HCT116 (cell line): ENCODE measurements around the gene PDE4D. TPM values are rescaled to one million over a fixed set of nuclear protein-coding genes. Genes with fewer than 3 reads are reported as not detected.

Source experiments
- ATAC-seq: fragments of 200-7000 bp; cut with Tn5 transposase; 2 replicates; pipeline ENCODE4 v1.9.1; 2020; ENCODE audit warnings: mild to moderate bottlenecking, moderate library complexity
- BruUV-seq: library from RNA; stranded (reverse); fragments of 400-500 nt; replicated peaks from 2 replicates; lab custom pipeline; 2021; lab: Mats Ljungman, UMichigan
- CTCF ChIA-PET: fragments of 300-600 bp; sonication (Branson Sonifier 250); formaldehyde crosslinking; loops from one replicate; lab custom pipeline; 2021; ENCODE audit warnings: antibody characterized with exemption; lab: Charles Lee
- POLR2A ChIA-PET: fragments of 300-600, 350-600 bp; sonication (Branson Sonifier 250); formaldehyde crosslinking; loops from one replicate; lab custom pipeline; 2021; ENCODE audit warnings: antibody characterized with exemption; lab: Charles Lee
- RAD21 ChIA-PET, 2 experiments: fragments of 300-600 bp; sonication (Branson Sonifier 250); formaldehyde crosslinking; loops; one replicate each; lab custom pipeline; 2023; ENCODE audit warnings: low total read pairs in 2 of 2; ENCODE audit not compliant: uncharacterized antibody in 2 of 2, unreplicated experiment in 2 of 2, low non-redundant PET in 1 of 2; lab: Charles Lee
- DNase-seq: peaks from one replicate; pipeline ENCODE4 v3.0.0-alpha.2; 2010; ENCODE audit warnings: low read depth, low spot score
- H2AFZ ChIP-seq: fragments of 200-600 bp; shearing (Covaris generic), sonication (generic); 2 replicates; pipeline ENCODE4 v1.6.1; 2017; ENCODE audit warnings: low read depth, mixed run types, mixed read lengths, antibody characterized with exemption, low read length; ENCODE audit not compliant: poor library complexity, severe bottlenecking
- H3K27ac ChIP-seq: 2 replicates; pipeline ENCODE4 v1.5.1; 2012; ENCODE audit warnings: low read depth, low read length
- H3K27me3 ChIP-seq: fragments of 200-600 bp; sonication (generic); 2 replicates; pipeline ENCODE4 v1.6.1; 2016; ENCODE audit warnings: mixed run types, low read length, mixed read lengths; ENCODE audit not compliant: insufficient read depth
- H3K36me3 ChIP-seq, 2 experiments: fragments of 200-500 bp in 1 of 2; fragments of 200-600 bp in 1 of 2; sonication (Bioruptor generic) in 1 of 2; sonication (generic) in 1 of 2; 2 replicates each; pipeline versions ENCODE4 v1.5.1 to v1.6.1; 2014 to 2016; ENCODE audit warnings: low read length in 2 of 2, inconsistent platforms in 1 of 2, mixed read lengths in 1 of 2, mixed run types in 1 of 2; ENCODE audit not compliant: insufficient read depth in 2 of 2, control insufficient read depth in 1 of 2
- H3K4me1 ChIP-seq, 2 experiments: fragments of 200-600 bp in 1 of 2; sonication (generic) in 1 of 2; 2 replicates each; pipeline versions ENCODE4 v1.5.1 to v1.6.1; 2012 to 2017; ENCODE audit warnings: low read length in 2 of 2, inconsistent platforms in 1 of 2, mild to moderate bottlenecking in 1 of 2, mixed read lengths in 1 of 2, mixed run types in 1 of 2, moderate library complexity in 1 of 2; ENCODE audit not compliant: insufficient read depth in 2 of 2, control insufficient read depth in 1 of 2
- H3K4me2 ChIP-seq: fragments of 200-600 bp; sonication (generic); 2 replicates; pipeline ENCODE4 v1.6.1; 2017; ENCODE audit warnings: mixed run types, low read length, mixed read lengths
- H3K4me3 ChIP-seq, 2 experiments: fragments of 200-600 bp in 1 of 2; sonication (generic) in 1 of 2; replicated peaks in 1 of 2; 2 replicates each; pipeline ENCODE4 v1.5.1; 2011 to 2016; ENCODE audit warnings: low read length in 2 of 2, control low read depth in 1 of 2, low read depth in 1 of 2, mild to moderate bottlenecking in 1 of 2, mixed read lengths in 1 of 2, mixed run types in 1 of 2
- H3K79me2 ChIP-seq: fragments of 200-600 bp; sonication (generic); 2 replicates; pipeline ENCODE4 v1.6.1; 2017; ENCODE audit warnings: mild to moderate bottlenecking, mixed run types, low read length, moderate library complexity, mixed read lengths; ENCODE audit not compliant: insufficient read depth
- H3K9ac ChIP-seq: fragments of 200-600 bp; sonication (generic); 2 replicates; pipeline ENCODE4 v1.6.1; 2016; ENCODE audit warnings: low read length, mixed read lengths
- H3K9me2 ChIP-seq: fragments of 200-600 bp; sonication (generic), shearing (Covaris generic); 2 replicates; pipeline ENCODE4 v1.6.1; 2017; ENCODE audit warnings: mixed run types, mild to moderate bottlenecking, moderate library complexity; ENCODE audit not compliant: insufficient read depth
- H3K9me3 ChIP-seq, 2 experiments: fragments of 200-500 bp in 1 of 2; fragments of 200-600 bp in 1 of 2; sonication (Bioruptor generic) in 1 of 2; sonication (generic) in 1 of 2; 2 replicates each; pipeline ENCODE4 v1.6.1; 2014 to 2017; ENCODE audit warnings: low read length in 2 of 2, mixed read lengths in 2 of 2, inconsistent platforms in 1 of 2, low read depth in 1 of 2, mild to moderate bottlenecking in 1 of 2, mixed run types in 1 of 2, moderate library complexity in 1 of 2; ENCODE audit not compliant: control insufficient read depth in 1 of 2, insufficient read depth in 1 of 2
- H4K20me1 ChIP-seq: fragments of 200-600 bp; sonication (generic), shearing (Covaris generic); 2 replicates; pipeline ENCODE4 v1.6.1; 2017; ENCODE audit warnings: mixed run types, mild to moderate bottlenecking, moderate library complexity; ENCODE audit not compliant: insufficient read depth
- ATF3 ChIP-seq: IDR thresholded peaks from 2 replicates; pipeline ENCODE4 v1.6.1; 2012
- CBX3 ChIP-seq: IDR thresholded peaks from 2 replicates; pipeline ENCODE4 v1.6.1; 2012; ENCODE audit warnings: low read depth
- CEBPB ChIP-seq: IDR thresholded peaks from 2 replicates; pipeline ENCODE4 v1.6.1; 2012; ENCODE audit warnings: low read depth
- CTCF ChIP-seq, 3 experiments: fragments of 200-600 bp in 1 of 3; sonication (generic) in 1 of 3; IDR thresholded peaks in 2 of 3; conservative IDR thresholded peaks in 1 of 3; 2 replicates each; pipeline ENCODE4 v1.5.1; 2012 to 2017; ENCODE audit warnings: low read depth in 2 of 3, low read length in 2 of 3, antibody characterized with exemption in 1 of 3, borderline replicate concordance in 1 of 3, control low read depth in 1 of 3, mild to moderate bottlenecking in 1 of 3, mixed read lengths in 1 of 3, mixed run types in 1 of 3, moderate library complexity in 1 of 3; ENCODE audit not compliant: insufficient read depth in 1 of 3
- EGR1 ChIP-seq: IDR thresholded peaks from 2 replicates; pipeline ENCODE4 v1.6.1; 2012; ENCODE audit warnings: low read depth
- ELF1 ChIP-seq: IDR thresholded peaks from 2 replicates; pipeline ENCODE4 v1.6.1; 2012; ENCODE audit warnings: low read depth, borderline replicate concordance
- EZH2phosphoT487 ChIP-seq: fragments of 200-600 bp; IDR thresholded peaks from 2 replicates; pipeline ENCODE4 v1.6.1; 2018; ENCODE audit warnings: antibody characterized with exemption, borderline replicate concordance
- JUND ChIP-seq: IDR thresholded peaks from 2 replicates; pipeline ENCODE4 v1.6.1; 2012
- MAX ChIP-seq: IDR thresholded peaks from 2 replicates; pipeline ENCODE4 v1.6.1; 2012
- POLR2A ChIP-seq: IDR thresholded peaks from 2 replicates; pipeline ENCODE4 v1.7.0; 2011; ENCODE audit warnings: borderline replicate concordance; ENCODE audit not compliant: insufficient read depth, insufficient read length; ENCODE audit errors: extremely low read depth
- POLR2AphosphoS5 ChIP-seq: IDR thresholded peaks from 2 replicates; pipeline ENCODE4 v1.6.1; 2011; ENCODE audit warnings: mild to moderate bottlenecking, low read depth, low read length, moderate library complexity
- RAD21 ChIP-seq: IDR thresholded peaks from 2 replicates; pipeline ENCODE4 v1.6.1; 2012; ENCODE audit warnings: low read depth, mild to moderate bottlenecking
- REST ChIP-seq: IDR thresholded peaks from 2 replicates; pipeline ENCODE4 v1.6.1; 2012; ENCODE audit warnings: low read depth
- SP1 ChIP-seq: IDR thresholded peaks from 2 replicates; pipeline ENCODE4 v1.6.1; 2012; ENCODE audit warnings: low read depth
- SRF ChIP-seq: IDR thresholded peaks from 2 replicates; pipeline ENCODE4 v1.6.1; 2012; ENCODE audit warnings: low read depth
- YY1 ChIP-seq: IDR thresholded peaks from 2 replicates; pipeline ENCODE4 v1.6.1; 2011; ENCODE audit warnings: low read length, low read depth, moderate library complexity, mild to moderate bottlenecking; ENCODE audit not compliant: insufficient replicate concordance; ENCODE audit errors: extremely low read depth
- ZBTB33 ChIP-seq: IDR thresholded peaks from 2 replicates; pipeline ENCODE4 v1.6.1; 2011; ENCODE audit warnings: mild to moderate bottlenecking, low read length, moderate library complexity; ENCODE audit not compliant: insufficient replicate concordance; ENCODE audit errors: extremely low read depth
- ZFX ChIP-seq: fragments of 450-650 bp; IDR thresholded peaks from 2 replicates; pipeline ENCODE4 v1.6.1; 2017
- ZNF274 ChIP-seq: fragments of 200-500 bp; sonication (Bioruptor generic); IDR thresholded peaks from 2 replicates; pipeline ENCODE4 v1.6.1; 2014; ENCODE audit warnings: mild to moderate bottlenecking, low read depth, low read length, inconsistent platforms
- intact Hi-C: fragments of 100-400 bp; cut with micrococcal nuclease; formaldehyde crosslinking; loops from 2 replicates; pipeline ENCODE4 v1.10.0; 2022
- total RNA-seq: library from RNA; stranded (reverse); gene quantifications from one replicate; pipeline ENCODE4 v1.2.1, GENCODE V29; 2021; ENCODE audit not compliant: unreplicated experiment

PDE4D gene
- total RNA-seq, 1 experiment from 2014 or later, result 1.1 TPM

GRCh38 chr5:59142927-59143326 is 750.6 kb downstream of the PDE4D start:
- H3K9me2 ChIP-seq, result no peaks in the 10 kb centered on the region
- no peak overlapping the region for H3K27ac ChIP-seq
- H3K9me3 ChIP-seq, result no peaks in the 10 kb centered on the region
- H3K79me2 ChIP-seq, result no peaks in the 10 kb centered on the region
- H3K36me3 ChIP-seq, result no peaks in the 10 kb centered on the region
- peaks cover 7% of the 10 kb centered on the region; the same call in 1 of the 2 replicates for H3K27me3 ChIP-seq
- DNase-seq (no peak), ATAC-seq (no peak)
- ChIA-PET CTCF (no interaction called here), POLR2A (no interaction called here), RAD21 (no interaction called here)
- H3K4me1 ChIP-seq, result no peaks in the 10 kb centered on the region
- H3K4me3 ChIP-seq, result no peak overlapping the region
- intact Hi-C loops, result no loop called here
- H2AFZ ChIP-seq, result no peak overlapping the region
- no peak overlapping the region for H3K4me2 ChIP-seq
- TF ChIP-seq POLR2A, result no peak
- no peak for TF ChIP-seq CEBPB
- no peak for TF ChIP-seq SRF
- no peak for TF ChIP-seq REST
- no peak for TF ChIP-seq MAX
- no peak for TF ChIP-seq ELF1
- no peak for TF ChIP-seq CTCF (IDR thresholded peaks at IDR 0.05 in 2 of 3, conservative IDR thresholded peaks at IDR 0.05 in 1 of 3; ENCODE audit: borderline replicate concordance in 1 of 3, insufficient read depth in 1 of 3, low read depth in 2 of 3, low read length in 2 of 3)
- TF ChIP-seq POLR2AphosphoS5, result no peak
- TF ChIP-seq ZNF274, result no peak
- no peak for TF ChIP-seq ZFX
- no peak for TF ChIP-seq ZBTB33
- TF ChIP-seq EZH2phosphoT487, result no peak
- TF ChIP-seq SP1, result no peak
- no peak for TF ChIP-seq JUND
- TF ChIP-seq CBX3, result no peak
- no peak for TF ChIP-seq YY1
- TF ChIP-seq RAD21, result no peak
- no peak for TF ChIP-seq ATF3
- no peak for TF ChIP-seq EGR1
- no peak overlapping the region for H3K9ac ChIP-seq
- no TSS peak for BruUV-seq
- no peaks in the 10 kb centered on the region for H4K20me1 ChIP-seq
